ENCODE data around the gene SERPINE3.

The SERPINE3 gene

DNA sequence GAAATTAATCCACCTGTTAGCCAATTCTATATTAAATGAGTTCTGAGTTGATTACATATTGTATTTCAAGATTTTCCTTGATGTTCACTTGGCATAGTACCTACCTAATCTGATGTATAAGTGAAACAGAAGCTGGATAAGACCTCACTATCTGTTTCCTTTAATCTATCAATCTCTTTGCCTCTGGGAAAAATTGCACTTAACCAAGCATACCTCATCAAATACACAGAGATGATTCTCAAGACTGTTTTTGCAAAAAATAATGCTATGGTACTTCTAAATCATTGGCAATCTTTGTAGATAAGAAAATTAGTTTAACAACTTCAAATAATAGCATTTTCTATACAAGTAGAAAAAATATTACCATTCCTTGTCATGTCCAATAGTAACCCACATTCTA is 55.2 kb downstream of the SERPINE3 start:
- no peak for ATAC-seq
- TF ChIP-seq ZNF70 (CRISPR knock-in tag; IDR thresholded peaks at IDR 0.05), result no peak
- TF ChIP-seq ZNF8 (CRISPR knock-in tag; IDR thresholded peaks at IDR 0.05), result no peak
- no peak for TF ChIP-seq GLIS3 (CRISPR knock-in tag; IDR thresholded peaks at IDR 0.05)
- no peak for TF ChIP-seq ARNTL (CRISPR knock-in tag; IDR thresholded peaks at IDR 0.05; ENCODE audit: borderline replicate concordance, low read depth)
- TF ChIP-seq, protein P1, sequence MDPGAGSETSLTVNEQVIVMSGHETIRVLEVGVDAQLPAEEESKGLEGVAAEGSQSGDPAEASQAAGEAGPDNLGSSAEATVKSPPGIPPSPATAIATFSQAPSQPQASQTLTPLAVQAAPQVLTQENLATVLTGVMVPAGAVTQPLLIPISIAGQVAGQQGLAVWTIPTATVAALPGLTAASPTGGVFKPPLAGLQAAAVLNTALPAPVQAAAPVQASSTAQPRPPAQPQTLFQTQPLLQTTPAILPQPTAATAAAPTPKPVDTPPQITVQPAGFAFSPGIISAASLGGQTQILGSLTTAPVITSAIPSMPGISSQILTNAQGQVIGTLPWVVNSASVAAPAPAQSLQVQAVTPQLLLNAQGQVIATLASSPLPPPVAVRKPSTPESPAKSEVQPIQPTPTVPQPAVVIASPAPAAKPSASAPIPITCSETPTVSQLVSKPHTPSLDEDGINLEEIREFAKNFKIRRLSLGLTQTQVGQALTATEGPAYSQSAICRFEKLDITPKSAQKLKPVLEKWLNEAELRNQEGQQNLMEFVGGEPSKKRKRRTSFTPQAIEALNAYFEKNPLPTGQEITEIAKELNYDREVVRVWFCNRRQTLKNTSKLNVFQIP (CRISPR knock-in tag; IDR thresholded peaks at IDR 0.05; ENCODE audit: borderline replicate concordance, low read depth), result no peak
- TF ChIP-seq TCF4 (CRISPR knock-in tag; IDR thresholded peaks at IDR 0.05; ENCODE audit: borderline replicate concordance), result peak; percentile 33; the same call in 1 of the 2 replicates
- TF ChIP-seq BACH2 (CRISPR knock-in tag; IDR thresholded peaks at IDR 0.05; ENCODE audit: borderline replicate concordance), result no peak
- TF ChIP-seq, protein P2, sequence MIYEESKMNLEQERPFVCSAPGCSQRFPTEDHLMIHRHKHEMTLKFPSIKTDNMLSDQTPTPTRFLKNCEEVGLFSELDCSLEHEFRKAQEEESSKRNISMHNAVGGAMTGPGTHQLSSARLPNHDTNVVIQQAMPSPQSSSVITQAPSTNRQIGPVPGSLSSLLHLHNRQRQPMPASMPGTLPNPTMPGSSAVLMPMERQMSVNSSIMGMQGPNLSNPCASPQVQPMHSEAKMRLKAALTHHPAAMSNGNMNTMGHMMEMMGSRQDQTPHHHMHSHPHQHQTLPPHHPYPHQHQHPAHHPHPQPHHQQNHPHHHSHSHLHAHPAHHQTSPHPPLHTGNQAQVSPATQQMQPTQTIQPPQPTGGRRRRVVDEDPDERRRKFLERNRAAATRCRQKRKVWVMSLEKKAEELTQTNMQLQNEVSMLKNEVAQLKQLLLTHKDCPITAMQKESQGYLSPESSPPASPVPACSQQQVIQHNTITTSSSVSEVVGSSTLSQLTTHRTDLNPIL (CRISPR knock-in tag; IDR thresholded peaks at IDR 0.05; ENCODE audit: low read depth), result no peak

DNA sequence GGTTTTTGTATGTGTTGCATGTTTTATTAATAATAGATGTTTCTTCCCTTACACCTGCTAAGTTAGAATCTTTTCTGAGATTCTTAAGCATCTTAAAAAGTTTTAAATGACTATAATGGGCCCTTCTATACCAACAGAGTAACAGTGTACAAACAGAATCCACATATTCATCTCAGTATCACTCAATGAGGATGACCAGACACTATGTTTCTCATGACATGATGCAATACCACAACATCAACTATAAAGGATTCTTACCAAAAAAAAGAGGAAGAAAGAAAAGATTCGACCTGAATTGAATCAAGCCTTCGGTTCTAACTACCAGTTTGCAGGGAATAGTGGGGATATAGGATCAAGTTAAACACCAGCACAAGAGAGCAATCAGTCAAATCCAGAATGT is 56.9 kb downstream of the SERPINE3 start:
- no peak for ATAC-seq
- TF ChIP-seq GLIS3 (CRISPR knock-in tag; IDR thresholded peaks at IDR 0.05) (no peak), CSDC2 (CRISPR knock-in tag; IDR thresholded peaks at IDR 0.05) (no peak), ZNF565 (CRISPR knock-in tag; conservative IDR thresholded peaks at IDR 0.05; ENCODE audit: low read depth) (no peak), BACH2 (CRISPR knock-in tag; IDR thresholded peaks at IDR 0.05; ENCODE audit: borderline replicate concordance) (no peak), SNAI2 (CRISPR knock-in tag; IDR thresholded peaks at IDR 0.05) (no peak), ZNF70 (CRISPR knock-in tag; IDR thresholded peaks at IDR 0.05) (no peak), ESRRG (CRISPR knock-in tag; IDR thresholded peaks at IDR 0.05) (no peak), TCF4 (CRISPR knock-in tag; IDR thresholded peaks at IDR 0.05; ENCODE audit: borderline replicate concordance) (no peak), PPARA (CRISPR knock-in tag; IDR thresholded peaks at IDR 0.05; ENCODE audit: borderline replicate concordance) (no peak), RARB (CRISPR knock-in tag; IDR thresholded peaks at IDR 0.05) (no peak), ZFP30 (CRISPR knock-in tag; IDR thresholded peaks at IDR 0.05) (no peak)
- TF ChIP-seq, protein P3, sequence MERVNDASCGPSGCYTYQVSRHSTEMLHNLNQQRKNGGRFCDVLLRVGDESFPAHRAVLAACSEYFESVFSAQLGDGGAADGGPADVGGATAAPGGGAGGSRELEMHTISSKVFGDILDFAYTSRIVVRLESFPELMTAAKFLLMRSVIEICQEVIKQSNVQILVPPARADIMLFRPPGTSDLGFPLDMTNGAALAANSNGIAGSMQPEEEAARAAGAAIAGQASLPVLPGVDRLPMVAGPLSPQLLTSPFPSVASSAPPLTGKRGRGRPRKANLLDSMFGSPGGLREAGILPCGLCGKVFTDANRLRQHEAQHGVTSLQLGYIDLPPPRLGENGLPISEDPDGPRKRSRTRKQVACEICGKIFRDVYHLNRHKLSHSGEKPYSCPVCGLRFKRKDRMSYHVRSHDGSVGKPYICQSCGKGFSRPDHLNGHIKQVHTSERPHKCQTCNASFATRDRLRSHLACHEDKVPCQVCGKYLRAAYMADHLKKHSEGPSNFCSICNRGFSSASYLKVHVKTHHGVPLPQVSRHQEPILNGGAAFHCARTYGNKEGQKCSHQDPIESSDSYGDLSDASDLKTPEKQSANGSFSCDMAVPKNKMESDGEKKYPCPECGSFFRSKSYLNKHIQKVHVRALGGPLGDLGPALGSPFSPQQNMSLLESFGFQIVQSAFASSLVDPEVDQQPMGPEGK (CRISPR knock-in tag; IDR thresholded peaks at IDR 0.05; ENCODE audit: borderline replicate concordance), result no peak

DNA sequence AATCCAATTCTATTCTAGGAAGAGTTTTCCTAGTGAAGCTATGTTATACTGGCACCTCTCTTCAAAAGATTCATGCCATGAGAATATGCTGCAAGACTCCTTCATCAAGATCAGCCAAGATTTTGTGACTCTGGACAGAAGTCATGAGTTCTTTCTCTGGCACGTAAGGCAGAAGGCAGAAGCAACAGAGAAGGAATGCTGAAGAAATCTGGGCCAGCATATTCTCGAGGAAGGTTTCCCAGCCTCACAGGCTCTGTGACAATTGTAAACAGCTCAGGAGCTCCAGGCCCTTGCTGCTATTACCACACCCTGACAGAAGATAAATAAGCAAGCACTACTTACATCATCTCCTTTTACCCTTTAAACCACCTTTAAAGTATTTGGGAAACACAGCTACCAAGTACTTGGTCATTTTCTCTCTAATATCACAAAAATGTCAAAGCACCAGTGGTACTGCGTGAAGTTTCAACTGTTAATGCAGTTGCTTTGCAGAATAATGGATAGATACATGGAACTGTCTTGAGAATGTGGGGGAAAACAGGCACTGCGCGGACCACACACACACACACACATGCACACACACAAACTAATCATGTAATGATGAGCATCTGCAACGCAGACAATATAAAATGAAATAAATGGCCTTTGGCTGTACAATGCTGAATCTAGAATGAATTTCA is 57.9 kb downstream of the SERPINE3 start:
- no peak for ATAC-seq
- TF ChIP-seq TCF4 (CRISPR knock-in tag; IDR thresholded peaks at IDR 0.05; ENCODE audit: borderline replicate concordance) (no peak), ESRRG (CRISPR knock-in tag; IDR thresholded peaks at IDR 0.05) (no peak), SNAI2 (CRISPR knock-in tag; IDR thresholded peaks at IDR 0.05) (no peak)
- TF ChIP-seq, protein P1 (CRISPR knock-in tag; IDR thresholded peaks at IDR 0.05; ENCODE audit: borderline replicate concordance, low read depth), result no peak
- TF ChIP-seq, protein P3 (CRISPR knock-in tag; IDR thresholded peaks at IDR 0.05; ENCODE audit: borderline replicate concordance), result no peak

DNA sequence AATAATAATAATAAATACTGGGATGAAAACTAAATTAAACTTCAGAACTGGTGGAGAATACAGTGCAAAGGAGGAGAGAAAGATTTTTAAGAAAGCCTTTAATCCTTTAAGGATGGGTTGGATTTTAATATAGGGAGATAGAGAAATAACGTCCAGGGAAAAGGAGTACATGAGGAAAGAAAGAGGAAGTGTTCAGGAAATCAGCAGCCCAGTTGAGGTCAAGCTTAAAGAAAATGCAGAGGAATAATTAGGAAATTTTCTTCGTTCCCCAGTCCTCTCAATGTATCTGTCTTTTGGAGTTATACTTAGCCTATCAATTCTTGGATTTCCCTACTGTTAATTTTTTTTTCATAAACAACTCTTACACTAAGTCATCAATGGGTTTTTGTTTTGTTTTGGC is 65.7 kb downstream of the SERPINE3 start:
- no peak for ATAC-seq
- TF ChIP-seq ZNF70 (CRISPR knock-in tag; IDR thresholded peaks at IDR 0.05) (no peak), BACH2 (CRISPR knock-in tag; IDR thresholded peaks at IDR 0.05; ENCODE audit: borderline replicate concordance) (no peak), ZC3H10 (CRISPR knock-in tag; IDR thresholded peaks at IDR 0.05) (no peak), TCF4 (CRISPR knock-in tag; IDR thresholded peaks at IDR 0.05; ENCODE audit: borderline replicate concordance) (no peak), ZFP3 (CRISPR knock-in tag; IDR thresholded peaks at IDR 0.05) (no peak), ZNF8 (CRISPR knock-in tag; IDR thresholded peaks at IDR 0.05) (no peak)

All from SK-N-SH treated with all-trans-retinoic acid at 6 μM for 48 hours (cell line).